Activated CD4-positive, alpha-beta T cell treated with anti-CD3 and anti-CD28 coated beads, Interleukin-2, amount 50 U/mL, for 48 hours (primary cell): ENCODE measurements around the gene ALK.

ENCODE experiments used
- DNase-seq, 2 experiments: peaks; one replicate each; pipeline ENCODE4 v3.0.0-alpha.2; 2020

Gene ALK

GRCh38 chr2:29525921-29526320, 395.5 kb downstream of the ALK start:
- DNase-seq = no peak

GRCh38 chr2:29524652-29525051, 396.7 kb downstream of the ALK start:
- DNase-seq = no peak

GRCh38 chr2:29522951-29523669, 398.3 kb downstream of the ALK start:
- DNase-seq = no peak

- no peak for DNase-seq
Measured at GRCh38 chr2:29520001-29520400, 401.4 kb downstream of the ALK start.

- no peak for DNase-seq
Measured at GRCh38 chr2:29519338-29519925, 402.0 kb downstream of the ALK start.

GRCh38 chr2:29518646-29519337, 402.6 kb downstream of the ALK start:
- DNase-seq = no peak

GRCh38 chr2:29518010-29518409, 403.4 kb downstream of the ALK start:
- DNase-seq = no peak

GRCh38 chr2:29517413-29517812, 404.0 kb downstream of the ALK start:
- no peak for DNase-seq

- no peak for DNase-seq
Measured at GRCh38 chr2:29516767-29517166, 404.6 kb downstream of the ALK start.

- no peak for DNase-seq
Measured at GRCh38 chr2:29509878-29510277, 411.5 kb downstream of the ALK start.

- no peak for DNase-seq
Measured at GRCh38 chr2:29509397-29509796, 412.0 kb downstream of the ALK start.

GRCh38 chr2:29504746-29505145, 416.6 kb downstream of the ALK start:
- DNase-seq = no peak

- no peak for DNase-seq
Measured at GRCh38 chr2:29502460-29502911, 418.9 kb downstream of the ALK start.

- no peak for DNase-seq
Measured at GRCh38 chr2:29497375-29497774, 424.0 kb downstream of the ALK start.

GRCh38 chr2:29496198-29496597, 425.2 kb downstream of the ALK start:
- no peak for DNase-seq

- DNase-seq = no peak
Measured at GRCh38 chr2:29495536-29496060, 425.8 kb downstream of the ALK start.

GRCh38 chr2:29495068-29495467, 426.3 kb downstream of the ALK start:
- DNase-seq = no peak

GRCh38 chr2:29492701-29493100, 428.7 kb downstream of the ALK start:
- no peak for DNase-seq

GRCh38 chr2:29490045-29490444, 431.3 kb downstream of the ALK start:
- no peak for DNase-seq

- no peak for DNase-seq
Measured at GRCh38 chr2:29489568-29489967, 431.8 kb downstream of the ALK start.

- no peak for DNase-seq
Measured at GRCh38 chr2:29487967-29488555, 433.3 kb downstream of the ALK start.

GRCh38 chr2:29485631-29486030, 435.8 kb downstream of the ALK start:
- no peak for DNase-seq

GRCh38 chr2:29485117-29485516, 436.3 kb downstream of the ALK start:
- DNase-seq = no peak

GRCh38 chr2:29482867-29483266, 438.5 kb downstream of the ALK start:
- DNase-seq = no peak
